ENCODE results near the gene COL18A1.
"Not testable (repeated sequence)": the region's sequence is repeated elsewhere in the genome, so short reads cannot be mapped to it uniquely, and the experiment has no call there.

The COL18A1 gene

DNA sequence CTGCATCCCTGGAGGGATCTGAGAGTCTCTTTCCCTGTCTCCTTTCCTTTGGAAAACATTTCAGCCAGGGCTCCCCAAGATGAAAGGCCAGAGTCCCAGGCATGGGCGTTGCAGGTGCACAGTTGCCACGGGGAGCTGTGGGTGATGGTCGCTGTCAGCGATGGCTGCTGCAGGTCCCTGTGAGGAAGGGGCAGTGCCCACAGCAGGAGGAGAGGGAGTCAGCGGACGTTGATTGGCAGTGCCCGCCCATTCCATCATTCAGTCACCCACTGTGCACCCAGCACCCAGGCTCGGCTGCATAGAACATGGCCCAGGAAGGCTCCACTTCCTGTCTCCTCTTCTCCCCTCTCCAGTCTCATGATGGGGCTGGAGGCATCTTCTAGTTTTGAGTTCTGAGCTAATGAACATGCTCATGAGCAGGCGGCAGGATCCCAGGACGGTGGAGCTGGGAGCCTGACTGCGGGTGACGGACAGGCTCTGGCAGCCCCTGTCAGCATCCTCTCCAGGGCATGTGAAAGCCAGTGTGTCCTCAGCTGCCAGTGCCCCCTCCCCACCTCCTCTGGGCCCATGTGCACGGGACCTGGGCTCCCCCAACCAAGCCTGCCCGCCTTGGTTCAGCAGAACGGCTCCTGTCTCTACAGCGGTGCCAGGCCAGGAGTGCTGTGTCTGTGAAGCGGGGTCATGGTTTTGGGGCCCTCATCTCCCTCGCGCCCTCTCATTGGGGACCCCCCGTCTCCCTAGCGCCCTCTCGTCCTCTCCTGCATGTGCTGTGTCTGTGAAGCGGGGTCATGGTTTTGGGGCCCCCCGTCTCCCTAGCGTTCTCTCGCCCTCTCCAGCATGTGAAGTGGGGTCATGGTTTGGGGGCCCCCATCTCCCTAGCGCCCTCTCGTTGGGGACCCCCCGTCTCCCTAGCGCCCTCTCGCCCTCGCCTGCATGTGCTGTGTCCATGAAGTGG lies 24.5 kb downstream of the COL18A1 start:
- no peak for DNase-seq

DNA sequence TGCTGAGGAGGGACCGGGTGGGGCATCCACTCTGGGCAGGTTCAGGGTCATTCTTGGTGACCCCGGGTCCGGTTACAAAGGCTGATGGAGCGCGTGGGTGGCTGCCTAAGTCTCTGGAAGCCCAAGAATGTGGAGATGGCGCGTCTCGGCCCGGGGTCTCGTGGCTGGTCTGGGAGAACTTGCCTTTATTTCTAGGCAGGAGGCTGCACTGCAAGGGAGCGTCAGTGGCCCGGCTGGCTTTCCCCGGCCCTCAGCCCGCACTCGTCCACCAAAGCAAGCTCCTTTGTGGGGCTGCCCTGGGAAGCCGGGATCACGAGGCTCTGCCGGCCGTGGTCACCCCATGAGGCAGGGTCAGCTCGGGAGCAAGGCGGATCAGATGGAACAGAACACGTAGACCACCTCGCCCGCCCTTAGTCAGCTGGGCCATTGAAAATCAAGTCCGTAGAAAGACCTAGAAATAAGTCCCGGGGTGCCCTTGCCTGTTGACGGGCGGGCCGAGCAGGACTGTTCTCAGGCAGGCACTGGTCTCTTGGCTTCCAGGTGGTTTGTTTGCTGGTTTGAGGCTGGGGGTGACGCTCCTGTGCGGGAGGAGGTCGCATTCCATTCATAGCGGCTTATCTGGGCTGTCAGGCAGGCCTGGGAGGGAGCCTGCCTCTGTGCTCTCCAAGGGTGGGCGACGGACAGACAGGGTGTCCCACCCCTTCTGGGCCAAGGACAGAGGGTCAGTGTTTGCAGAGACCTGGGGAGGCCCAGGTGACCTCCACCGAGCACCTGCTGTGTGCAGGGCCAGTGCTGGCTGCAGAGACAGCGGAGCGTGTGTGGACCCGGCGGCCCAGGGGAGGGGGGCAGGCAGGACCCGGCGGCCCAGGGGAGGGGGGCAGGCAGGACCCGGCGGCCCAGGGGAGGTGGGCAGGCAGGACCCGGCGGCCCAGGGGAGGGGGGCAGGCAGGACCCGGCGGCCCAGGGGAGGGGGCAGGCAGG lies 25.8 kb downstream of the COL18A1 start:
- DNase-seq: no peak

DNA sequence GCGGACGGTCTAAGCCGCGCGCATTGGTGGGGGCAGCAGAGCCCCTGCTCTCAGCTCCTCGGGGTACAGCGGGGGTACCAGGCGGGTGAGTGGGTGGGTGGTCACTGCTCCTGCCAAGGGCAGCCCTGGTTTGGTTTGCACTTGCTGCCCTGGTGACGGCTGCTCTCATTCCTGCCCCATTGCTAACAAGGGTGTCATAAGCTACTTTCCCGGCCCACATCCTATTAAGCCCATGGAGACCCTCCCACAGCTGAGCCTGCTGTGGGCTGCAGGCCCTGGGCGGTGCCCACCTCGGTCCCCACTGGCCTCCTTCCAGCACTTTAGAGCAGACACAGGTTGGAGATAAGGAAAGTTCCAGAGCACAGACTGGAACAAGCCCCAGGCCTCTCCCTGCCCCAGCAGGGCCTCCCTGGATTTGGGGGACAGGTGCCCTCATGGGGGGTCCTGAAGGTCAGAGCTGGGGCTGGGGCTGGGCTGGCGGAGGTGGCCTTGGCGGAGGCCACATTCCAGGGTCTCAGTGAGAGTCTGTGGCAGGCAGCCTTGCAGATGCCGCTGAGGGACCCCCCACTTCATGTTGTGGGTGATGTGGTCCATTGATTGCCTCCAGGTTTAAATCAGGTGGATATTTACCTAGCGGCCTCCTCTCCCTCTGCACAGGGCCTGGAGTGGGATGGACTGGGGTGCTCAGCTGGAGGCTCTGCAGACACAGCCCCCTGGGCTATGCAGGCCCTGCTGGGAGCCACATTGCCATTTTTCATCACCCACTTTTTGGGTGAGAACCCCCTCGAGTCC lies 27.0 kb downstream of the COL18A1 start:
- no peak for DNase-seq

DNA sequence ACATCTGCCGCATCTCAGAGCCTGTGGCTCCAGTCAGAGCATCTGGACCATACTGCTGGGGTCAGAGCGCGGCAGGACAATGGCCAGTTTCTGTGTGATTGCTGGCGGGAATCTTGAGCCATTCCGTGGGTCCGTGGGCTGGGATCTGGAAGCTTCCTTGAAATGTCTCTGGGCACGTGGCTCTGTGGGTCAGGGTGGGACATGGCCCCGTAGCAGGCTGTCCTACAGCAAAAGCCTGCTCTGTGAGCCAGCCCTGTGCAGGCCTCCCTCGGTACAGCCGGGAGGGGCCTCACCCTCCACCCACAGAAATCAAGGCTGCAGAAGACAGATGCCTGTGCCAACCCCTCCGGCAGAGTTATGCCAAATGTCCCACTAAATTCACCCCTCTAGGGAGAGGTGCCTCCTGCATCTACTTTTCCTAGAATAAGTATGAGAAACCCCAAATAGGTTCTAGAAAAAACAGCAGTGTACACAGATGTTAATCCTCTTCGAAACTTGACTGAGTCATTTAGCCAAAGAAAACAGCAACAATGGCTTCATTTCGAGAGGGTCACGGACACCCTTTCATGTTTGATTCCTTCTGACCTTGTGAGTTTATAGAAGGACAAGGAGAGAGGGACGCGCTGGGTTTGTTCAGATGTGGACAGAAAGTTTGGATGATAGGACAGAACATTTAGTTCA lies 27.8 kb downstream of the COL18A1 start:
- DNase-seq: no peak

DNA sequence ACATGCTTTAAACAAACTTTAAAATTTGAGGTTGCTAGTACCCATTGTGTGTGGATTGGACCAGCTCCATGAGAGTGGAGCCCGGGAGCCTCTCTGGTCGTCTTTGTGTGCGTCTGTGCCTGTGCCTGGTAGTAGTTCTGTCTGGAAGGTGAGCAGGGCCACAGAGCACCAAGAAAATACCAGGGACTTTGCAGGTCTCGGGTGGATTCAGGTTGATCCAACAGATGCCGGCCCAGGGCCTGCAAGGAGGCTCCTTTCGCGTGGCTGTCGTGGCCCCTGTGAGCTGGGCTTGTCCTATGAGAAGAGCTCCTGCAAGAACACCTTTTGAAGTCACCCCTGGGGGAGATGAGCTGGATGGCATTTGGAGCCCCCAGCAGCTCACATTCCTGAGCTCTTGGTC lies 28.3 kb downstream of the COL18A1 start:
- DNase-seq: no peak

DNA sequence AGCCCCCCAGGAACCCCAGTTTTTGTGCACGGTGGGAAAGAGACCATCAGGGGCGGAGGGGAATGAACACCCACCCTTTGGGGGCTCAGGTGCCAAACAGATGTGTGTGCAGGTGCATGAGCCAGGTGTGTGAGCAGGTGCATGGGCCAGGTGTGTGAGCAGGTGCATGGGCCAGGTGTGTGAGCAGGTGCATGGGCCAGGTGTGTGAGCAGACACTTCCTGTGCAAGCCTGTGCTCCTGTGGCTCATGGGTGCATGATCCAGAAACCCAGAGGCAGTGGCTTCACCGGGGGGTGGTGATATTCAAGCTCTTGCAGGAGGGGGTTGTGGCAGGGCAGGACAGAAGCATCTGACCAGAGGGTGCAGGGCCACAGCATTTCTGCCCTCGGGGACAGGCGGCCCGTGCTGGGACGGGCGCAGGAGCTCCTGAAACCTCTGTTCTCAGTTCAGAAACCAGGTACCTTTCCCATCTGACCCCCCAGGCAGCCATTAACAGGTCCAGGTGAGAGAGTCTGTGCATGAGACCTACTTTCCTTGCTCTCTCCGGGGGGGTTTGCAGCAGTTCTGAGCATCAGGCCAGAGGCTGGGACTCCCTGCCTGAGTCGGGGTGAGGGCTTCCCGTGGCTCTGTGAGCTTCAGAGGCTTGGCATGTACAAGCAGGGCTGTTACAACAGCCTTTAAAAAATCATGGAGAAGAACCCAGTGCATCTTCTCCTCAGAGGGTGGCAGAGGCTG lies 29.1 kb downstream of the COL18A1 start:
- no peak for DNase-seq

DNA sequence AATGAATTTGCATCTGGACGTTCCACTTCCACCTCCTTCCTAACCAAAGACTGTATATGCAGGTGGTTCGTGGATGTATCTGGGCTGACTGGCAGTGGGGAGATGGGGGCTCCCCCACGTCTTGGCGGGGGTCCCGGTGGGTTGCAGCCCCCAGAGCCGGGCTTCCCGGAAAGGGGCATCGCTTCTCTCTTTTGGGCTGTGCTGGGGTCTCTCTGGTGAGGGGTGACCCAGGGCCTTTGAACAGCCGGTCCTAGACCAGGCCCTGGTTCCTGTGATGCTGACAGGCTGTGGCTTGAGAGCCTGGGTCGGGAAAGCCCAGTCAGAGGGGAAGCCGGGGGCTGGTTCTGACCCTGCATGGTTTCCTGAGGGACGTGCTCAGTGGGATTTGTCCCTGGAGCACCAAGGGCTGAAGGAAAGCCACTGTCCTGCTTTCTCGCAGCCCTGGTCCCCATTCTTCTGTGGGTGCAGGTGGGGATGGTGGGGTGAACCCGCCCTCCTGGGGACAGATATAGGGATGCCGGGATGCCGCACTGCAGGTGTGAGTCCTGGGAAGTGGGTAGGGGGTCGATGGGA lies 29.8 kb downstream of the COL18A1 start:
- DNase-seq: no peak

DNA sequence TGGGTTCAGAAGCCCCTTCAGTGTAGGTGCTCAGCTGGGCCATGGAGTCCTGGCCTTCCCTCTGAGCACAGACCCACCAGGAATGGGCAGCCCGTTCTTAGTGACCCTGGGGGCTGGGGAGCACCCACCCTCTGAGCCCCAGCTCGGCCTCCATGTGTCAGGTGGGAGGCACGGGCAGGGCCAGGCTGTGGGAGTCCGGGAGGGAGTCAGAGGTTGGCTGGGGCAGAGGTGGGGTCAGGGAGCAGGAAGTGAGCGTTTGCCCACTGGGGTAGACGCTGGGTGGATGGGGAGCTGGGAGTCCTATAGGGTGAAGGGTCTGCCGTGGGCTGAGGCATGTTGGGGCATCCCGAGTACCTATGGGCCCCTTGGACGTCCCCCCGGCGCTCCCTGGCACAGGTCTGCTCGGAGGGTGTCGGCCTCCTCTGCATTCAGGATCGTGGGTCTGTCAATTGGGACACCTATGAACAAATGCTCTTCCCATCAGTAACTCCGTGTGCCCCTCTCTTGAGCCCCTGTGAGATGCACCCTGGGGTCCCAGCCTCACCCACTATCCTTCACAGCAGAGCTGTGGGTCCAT lies 30.5 kb downstream of the COL18A1 start:
- no peak for DNase-seq

DNA sequence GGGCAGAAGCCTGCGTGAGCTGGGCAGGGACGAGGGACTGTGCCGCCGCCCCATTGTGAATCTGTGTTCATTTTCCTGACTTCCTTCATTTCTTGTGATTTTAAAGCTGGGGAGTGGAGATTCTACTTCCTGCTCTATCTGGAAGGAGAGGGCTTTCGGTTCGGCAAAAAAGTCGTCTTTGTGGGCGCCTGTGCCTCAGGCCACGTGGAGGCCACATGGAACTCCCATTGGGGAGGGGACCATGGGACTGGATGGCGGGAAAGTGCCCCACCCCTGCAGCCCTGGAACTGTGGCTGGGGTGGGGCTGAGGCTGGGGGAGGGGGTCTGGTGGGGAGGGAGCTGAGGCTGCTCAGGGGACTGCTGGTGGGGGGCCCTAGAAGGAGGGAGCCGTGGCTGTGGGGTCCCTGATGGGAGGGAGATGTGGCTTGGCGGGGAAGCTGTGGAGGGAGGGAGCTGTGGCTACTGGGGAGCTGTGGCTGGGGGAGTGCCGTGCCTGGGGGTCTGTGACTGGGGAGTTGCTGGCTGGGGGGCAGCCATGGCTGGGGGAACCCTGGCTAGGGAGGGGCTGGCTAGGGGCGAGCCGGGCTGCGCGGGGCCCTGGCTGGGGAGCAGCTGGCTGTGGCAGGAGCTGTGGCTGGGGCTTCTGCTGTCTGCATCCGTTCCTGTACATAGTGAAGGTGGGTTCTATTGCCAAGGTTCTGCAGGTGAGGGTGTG lies 31.5 kb downstream of the COL18A1 start:
- DNase-seq: no peak

DNA sequence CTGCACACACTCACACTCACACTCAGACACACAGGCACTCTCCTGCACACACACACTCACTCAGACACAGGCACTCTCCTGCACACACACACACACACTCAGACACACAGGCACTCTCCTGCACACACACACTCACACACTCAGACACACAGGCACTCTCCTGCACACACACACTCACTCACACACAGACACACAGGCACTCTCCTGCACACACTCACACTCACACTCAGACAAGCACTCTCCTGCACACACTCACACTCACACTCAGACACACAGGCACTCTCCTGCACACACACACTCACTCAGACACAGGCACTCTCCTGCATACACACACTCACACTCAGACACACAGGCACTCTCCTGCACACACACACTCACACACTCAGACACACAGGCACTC lies 32.9 kb downstream of the COL18A1 start:
- not testable (repeated sequence) for DNase-seq

DNA sequence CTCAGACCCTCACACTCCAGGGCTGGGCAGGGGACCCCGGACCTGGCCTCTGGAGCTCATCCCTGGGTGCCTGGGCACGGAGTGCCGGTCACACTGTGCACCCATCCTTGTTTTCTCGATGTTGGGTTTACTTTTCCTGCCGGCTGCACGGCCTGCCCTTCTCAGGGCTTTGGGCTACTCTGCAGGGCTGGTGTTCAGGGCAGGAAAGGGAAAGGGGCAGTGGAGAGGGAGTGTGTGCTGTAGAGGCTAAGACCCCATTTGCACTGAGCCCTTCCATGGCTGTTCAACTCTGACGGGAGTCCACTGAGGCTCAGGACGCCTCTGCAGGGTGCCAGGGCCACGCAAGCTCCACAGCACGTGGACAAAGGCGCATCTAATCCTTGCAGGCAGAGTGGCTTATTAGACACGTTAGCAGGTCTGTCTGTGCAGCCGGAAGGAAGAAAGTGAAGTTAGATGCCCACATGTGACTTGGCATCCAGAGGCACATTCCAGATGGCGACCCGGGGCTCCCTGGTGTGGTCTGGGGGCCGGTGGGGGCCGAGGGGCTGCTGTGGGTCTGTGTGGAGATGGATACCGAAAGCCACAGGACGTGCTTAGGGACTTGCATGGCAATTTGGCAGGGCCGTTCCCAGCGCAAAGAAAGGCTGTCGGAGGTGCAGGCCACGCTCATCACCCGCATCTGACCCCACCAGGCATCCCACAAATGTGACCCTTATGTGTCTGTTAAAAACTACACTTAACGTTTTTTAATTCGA lies 33.6 kb downstream of the COL18A1 start:
- DNase-seq: no peak

DNA sequence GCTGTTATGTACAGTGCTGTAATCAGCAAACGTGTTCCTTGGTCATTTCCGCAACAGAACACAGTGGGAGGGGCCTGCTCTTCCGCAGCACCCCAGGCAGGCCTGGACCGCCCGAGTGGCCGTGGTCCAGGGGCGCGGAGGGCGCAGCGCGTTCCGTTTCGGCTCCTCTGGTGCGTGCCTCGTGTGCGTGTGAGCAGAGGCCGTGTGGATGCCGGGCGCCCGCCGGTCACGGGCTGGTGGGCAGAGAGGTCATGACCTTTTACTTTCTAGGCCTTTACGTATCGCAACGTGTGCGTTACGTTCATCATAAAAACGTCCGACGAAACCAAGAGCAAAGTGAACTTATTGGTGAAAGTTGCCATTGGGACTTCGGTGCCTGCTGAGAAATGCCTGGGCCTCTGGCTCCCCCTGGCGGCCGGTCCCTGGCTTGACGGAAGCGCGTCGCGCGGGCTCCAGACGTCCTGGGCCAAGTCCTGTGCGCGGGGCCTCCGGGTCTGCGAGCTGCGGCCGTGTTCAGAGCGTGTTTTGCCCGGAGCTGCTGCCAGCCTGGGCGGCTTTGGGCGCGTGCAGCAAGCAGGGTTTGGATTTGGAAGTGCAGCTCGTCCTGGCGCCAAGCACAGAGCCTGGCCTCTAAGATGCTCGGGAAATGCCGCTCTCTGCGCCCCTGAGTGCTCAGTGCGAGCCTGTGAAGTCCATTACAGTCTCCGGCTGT lies 34.4 kb downstream of the COL18A1 start:
- peak; percentile 89 for DNase-seq

DNA sequence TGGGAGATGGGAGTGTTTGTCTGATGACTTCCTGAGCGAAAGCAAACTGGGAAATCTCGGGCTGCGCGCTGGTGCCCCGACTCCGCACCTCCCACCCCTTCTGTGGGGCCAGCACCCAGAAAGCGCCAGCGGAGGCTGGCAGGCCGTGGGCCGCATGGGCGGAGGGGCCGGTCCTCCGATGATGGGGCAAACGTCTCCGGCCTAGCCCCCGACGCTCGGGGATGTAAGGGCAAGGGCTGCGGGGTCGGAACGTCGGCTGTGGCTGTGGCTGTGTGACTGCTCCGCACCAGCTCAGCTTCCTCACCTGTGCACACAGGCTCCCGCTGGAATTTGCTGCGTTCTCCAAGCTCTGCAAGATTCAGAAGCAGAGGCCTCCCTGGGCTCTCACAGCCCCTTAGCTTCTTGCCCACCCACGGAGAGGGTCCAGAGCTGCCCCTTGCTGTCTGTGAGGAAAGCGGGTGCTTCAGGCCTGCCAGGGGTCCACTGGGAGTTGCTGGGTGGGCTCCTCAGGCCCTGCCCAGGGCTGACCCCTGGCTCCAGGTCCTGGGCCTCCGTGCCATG lies 35.0 kb downstream of the COL18A1 start:
- no peak for DNase-seq

DNA sequence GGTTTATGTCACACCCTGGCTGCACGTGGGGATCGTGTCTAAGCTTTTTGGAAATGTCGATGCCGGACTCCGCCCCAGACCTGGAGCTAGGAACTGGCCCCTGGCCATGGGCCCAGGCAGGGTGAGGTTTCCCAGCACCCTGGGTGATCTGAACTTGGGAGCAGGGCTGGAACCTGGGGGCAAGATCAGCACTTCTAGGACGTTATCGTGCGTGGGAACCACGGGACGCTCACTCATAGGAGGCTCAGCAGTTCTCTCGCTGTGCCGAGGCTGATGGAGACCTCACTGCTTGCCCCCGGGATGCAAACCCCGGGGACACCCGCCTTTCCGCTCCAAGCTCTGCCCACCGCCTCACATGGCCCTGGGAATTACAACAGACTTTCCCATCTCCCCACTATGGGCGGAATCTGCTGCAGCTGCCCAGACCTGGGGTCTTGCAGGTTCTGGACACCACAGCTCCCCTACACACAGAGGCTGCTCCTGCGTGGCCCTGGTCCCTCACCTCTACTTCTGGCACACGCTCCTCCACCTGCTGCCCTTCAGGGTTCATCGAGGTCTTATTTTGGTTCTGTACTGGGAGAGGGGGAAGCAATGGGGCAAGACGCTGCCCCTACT lies 35.9 kb downstream of the COL18A1 start:
- DNase-seq: no peak

DNA sequence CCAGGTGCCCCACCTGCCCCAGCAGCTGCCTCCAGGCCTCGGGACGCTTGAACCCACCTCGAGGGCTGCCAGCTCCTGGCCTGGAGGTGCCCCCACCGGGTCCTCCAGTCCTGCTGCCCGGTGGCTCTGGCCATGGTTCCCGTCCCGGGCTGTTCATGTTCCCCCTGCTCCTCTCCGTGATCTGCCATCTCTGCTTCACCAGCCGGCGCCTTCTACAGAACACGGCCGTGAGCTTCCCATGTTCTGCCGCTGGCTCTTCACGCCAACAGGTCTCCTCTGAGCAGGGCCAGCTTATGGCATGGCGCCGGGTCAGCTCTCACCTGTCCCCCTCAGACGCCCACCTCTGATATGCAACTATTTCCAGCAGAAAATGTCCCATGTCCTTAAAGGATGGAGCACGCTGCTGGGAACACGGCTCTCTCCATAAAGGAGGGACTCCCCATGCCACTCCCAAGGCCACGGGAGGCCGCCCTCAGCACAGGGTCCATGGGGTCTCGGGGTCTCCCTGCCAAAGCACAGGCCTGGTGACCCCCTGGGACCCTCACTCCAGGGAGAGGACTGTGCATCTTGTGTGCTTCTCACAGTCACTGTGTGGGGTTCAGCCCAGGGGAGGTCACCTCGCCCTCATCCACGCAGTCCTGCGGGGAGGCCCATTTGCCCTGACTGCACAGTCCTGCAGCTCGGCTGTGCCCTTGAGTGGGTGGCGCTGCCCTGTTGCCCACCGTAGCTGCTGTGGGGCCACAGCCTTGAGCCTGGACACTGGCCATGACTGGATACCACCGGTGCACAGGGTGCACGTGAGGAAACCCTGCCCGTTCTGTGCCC lies 36.7 kb downstream of the COL18A1 start:
- DNase-seq: no peak

DNA sequence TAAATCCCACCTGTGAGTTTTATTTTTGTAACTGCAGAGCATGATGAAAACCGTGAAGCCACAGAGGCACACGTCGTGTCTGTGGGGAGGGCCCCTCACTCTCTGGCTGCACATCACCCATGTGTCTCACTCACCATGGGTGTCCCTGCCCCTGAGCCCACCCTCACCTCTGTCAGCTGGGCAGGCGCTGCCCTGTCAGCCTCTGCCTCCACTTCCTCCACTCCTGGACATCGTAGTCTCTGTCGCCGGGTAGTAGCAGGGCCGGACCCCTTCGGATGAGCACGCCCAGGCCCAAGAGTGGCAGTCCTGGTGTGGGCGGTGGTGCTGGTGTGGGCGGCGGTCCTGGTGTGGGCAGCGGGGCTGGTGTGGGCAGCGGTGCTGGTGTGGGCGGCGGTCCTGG lies 37.3 kb downstream of the COL18A1 start:
- no peak for DNase-seq
